Vagina (tissue), 2 donors: ENCODE data around the gene C7.

Experiments
- CTCF ChIP-seq, 3 experiments: fragments of 450-650 bp in 2 of 3; fragments of 200-600 bp in 1 of 3; sonication (generic) in 1 of 3; IDR thresholded peaks; one replicate each; pipeline ENCODE4 v1.5.1; 2017 to 2019; ENCODE audit warnings: antibody characterized with exemption in 3 of 3, mild to moderate bottlenecking in 2 of 3, moderate library complexity in 2 of 3
- POLR2A ChIP-seq, 2 donors: fragments of 450-650 bp; IDR thresholded peaks; one replicate each; pipeline ENCODE4 v1.6.1; 2017; ENCODE audit warnings: antibody characterized with exemption in 2 of 2, mild to moderate bottlenecking in 2 of 2, moderate library complexity in 2 of 2
- POLR2AphosphoS5 ChIP-seq, 2 donors: sonication (generic); formaldehyde crosslinking; IDR thresholded peaks; one replicate each; pipeline ENCODE4 v1.9.0; 2017; ENCODE audit warnings: antibody characterized with exemption in 2 of 2, mild to moderate bottlenecking in 2 of 2, low read depth in 1 of 2; ENCODE audit not compliant: insufficient read depth in 1 of 2

- no peak for TF ChIP-seq CTCF (IDR thresholded peaks at IDR 0.05)
- no peak for TF ChIP-seq POLR2A (IDR thresholded peaks at IDR 0.05)
- TF ChIP-seq POLR2AphosphoS5 (IDR thresholded peaks at IDR 0.05; ENCODE audit: insufficient read depth in 1 of 2, low read depth in 1 of 2): no peak
These were observed 94.5 kb downstream of the C7 start for GRCh38 chr5:41003670-41004376.
